Hepatocyte (in vitro differentiated cells): ENCODE measurements around the gene STAC2. TPM values are rescaled to one million over a fixed set of nuclear protein-coding genes. Genes with fewer than 3 reads are reported as not detected.

ENCODE experiments used
- DNase-seq: peaks from one replicate; pipeline ENCODE4 v3.0.0-alpha.2; 2016; ENCODE audit warnings: low spot score
- H2AFZ ChIP-seq: fragments of 200-600 bp; sonication (generic); 2 replicates; pipeline ENCODE4 v1.6.0; 2016; ENCODE audit warnings: antibody characterized with exemption, mild to moderate bottlenecking
- H3K27ac ChIP-seq: fragments of 200-600 bp; sonication (generic); 2 replicates; pipeline ENCODE4 v1.5.1; 2016; ENCODE audit warnings: mild to moderate bottlenecking
- H3K27me3 ChIP-seq: fragments of 200-600 bp; sonication (generic); 2 replicates; pipeline ENCODE4 v1.6.1; 2016
- H3K36me3 ChIP-seq: fragments of 200-600 bp; sonication (generic); replicated peaks from 2 replicates; pipeline ENCODE4 v1.5.1; 2016; ENCODE audit warnings: low read depth; ENCODE audit not compliant: insufficient read depth
- H3K4me1 ChIP-seq: fragments of 200-600 bp; sonication (generic); 2 replicates; pipeline ENCODE4 v1.5.1; 2016; ENCODE audit warnings: mild to moderate bottlenecking, moderate library complexity; ENCODE audit not compliant: insufficient read depth
- H3K4me2 ChIP-seq: fragments of 200-600 bp; sonication (generic); 2 replicates; pipeline ENCODE4 v1.6.0; 2016
- H3K4me3 ChIP-seq: fragments of 200-600 bp; sonication (generic); 2 replicates; pipeline ENCODE4 v1.5.1; 2016; ENCODE audit warnings: mild to moderate bottlenecking
- H3K79me2 ChIP-seq: fragments of 200-600 bp; sonication (generic); 2 replicates; pipeline ENCODE4 v1.6.0; 2017; ENCODE audit warnings: mild to moderate bottlenecking
- H3K9me2 ChIP-seq: fragments of 200-600 bp; sonication (generic); replicated peaks from 2 replicates; pipeline ENCODE4 v1.6.0; 2017; ENCODE audit warnings: mild to moderate bottlenecking; ENCODE audit not compliant: insufficient read depth
- H3K9me3 ChIP-seq: fragments of 200-600 bp; sonication (generic); 2 replicates; pipeline ENCODE4 v1.5.1; 2016; ENCODE audit warnings: low read depth, mild to moderate bottlenecking
- H4K20me1 ChIP-seq: fragments of 200-600 bp; sonication (generic); 2 replicates; pipeline ENCODE4 v1.6.0; 2016; ENCODE audit warnings: mild to moderate bottlenecking; ENCODE audit not compliant: insufficient read depth, poor library complexity, severe bottlenecking
- EZH2 ChIP-seq: fragments of 200-600 bp; sonication (generic); IDR thresholded peaks from 2 replicates; pipeline ENCODE4 v1.6.1; 2016; ENCODE audit warnings: antibody characterized with exemption, mild to moderate bottlenecking, borderline replicate concordance
- EZH2phosphoT487 ChIP-seq: fragments of 200-600 bp; sonication (generic); IDR thresholded peaks from one replicate; pipeline ENCODE4 v1.6.1; 2018; ENCODE audit warnings: antibody characterized with exemption, mild to moderate bottlenecking, low read depth, moderate library complexity; ENCODE audit not compliant: unreplicated experiment, severe bottlenecking
- WGBS: methylation state at CpG from one replicate; pipeline ENCODE4 v1.1.6; 2016; ENCODE audit warnings: low lambda C conversion rate; ENCODE audit errors: missing lambda C conversion rate; 5-methylcytosine and 5-hydroxymethylcytosine counted together
- polyA plus RNA-seq: library from polyadenylated mRNA; unstranded; fragments of >200 nt; fragmentation: Nextera tagmentation; extraction: Ambion mirVana; gene quantifications from 2 replicates; pipeline ENCODE4 v1.2.1, GENCODE V29; 2016
- total RNA-seq: library from RNA; depleted of rRNA; stranded (reverse); fragments of >200 nt; gene quantifications from 2 replicates; pipeline ENCODE4 v1.2.3, GENCODE V29; 2014
- TF ChIP-seq, protein P1 (sequence below): fragments of 200-600 bp; sonication (generic); IDR thresholded peaks from 2 replicates; pipeline ENCODE4 v1.5.1; 2016; ENCODE audit warnings: antibody characterized with exemption, mild to moderate bottlenecking; ENCODE audit not compliant: poor library complexity

The STAC2 gene
- total and polyA plus RNA-seq, 2 experiments from 2014 or later: 0.31 TPM; not detected in 1

GRCh38 chr17:39165841-39166349 is 59.9 kb downstream of the STAC2 start, which contains the start of gene ARL5C:
Gene ARL5C, minus strand, starts transcription at chr17:39166161. Its CDS starts 401 bp downstream, at chr17:39165760.
- H3K9me2 ChIP-seq: no peaks in the 10 kb centered on the region
- no peak for DNase-seq
- H3K4me3 ChIP-seq: no peak within 1 kb of the TSS
- 75% methylated on average over 17 of the region's 17 CpGs for WGBS
- H3K9me3 ChIP-seq: no peaks in the 10 kb centered on the region
- H3K27ac ChIP-seq: no peak within 1 kb of the TSS
- H3K27me3 ChIP-seq: peaks cover 13% of the 10 kb centered on the region
- H3K79me2 ChIP-seq: no peaks in the 10 kb centered on the region
- H2AFZ ChIP-seq: peak within 1 kb of the TSS; percentile 41
- no peaks in the 10 kb centered on the region for H3K36me3 ChIP-seq
- peak within 1 kb of the TSS; percentile 93 for H3K4me2 ChIP-seq
- no peaks in the 10 kb centered on the region for H3K4me1 ChIP-seq
- TF ChIP-seq, protein P1, sequence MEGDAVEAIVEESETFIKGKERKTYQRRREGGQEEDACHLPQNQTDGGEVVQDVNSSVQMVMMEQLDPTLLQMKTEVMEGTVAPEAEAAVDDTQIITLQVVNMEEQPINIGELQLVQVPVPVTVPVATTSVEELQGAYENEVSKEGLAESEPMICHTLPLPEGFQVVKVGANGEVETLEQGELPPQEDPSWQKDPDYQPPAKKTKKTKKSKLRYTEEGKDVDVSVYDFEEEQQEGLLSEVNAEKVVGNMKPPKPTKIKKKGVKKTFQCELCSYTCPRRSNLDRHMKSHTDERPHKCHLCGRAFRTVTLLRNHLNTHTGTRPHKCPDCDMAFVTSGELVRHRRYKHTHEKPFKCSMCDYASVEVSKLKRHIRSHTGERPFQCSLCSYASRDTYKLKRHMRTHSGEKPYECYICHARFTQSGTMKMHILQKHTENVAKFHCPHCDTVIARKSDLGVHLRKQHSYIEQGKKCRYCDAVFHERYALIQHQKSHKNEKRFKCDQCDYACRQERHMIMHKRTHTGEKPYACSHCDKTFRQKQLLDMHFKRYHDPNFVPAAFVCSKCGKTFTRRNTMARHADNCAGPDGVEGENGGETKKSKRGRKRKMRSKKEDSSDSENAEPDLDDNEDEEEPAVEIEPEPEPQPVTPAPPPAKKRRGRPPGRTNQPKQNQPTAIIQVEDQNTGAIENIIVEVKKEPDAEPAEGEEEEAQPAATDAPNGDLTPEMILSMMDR: no peak
- TF ChIP-seq EZH2: no peak
- no peaks in the 10 kb centered on the region for H4K20me1 ChIP-seq

DNA sequence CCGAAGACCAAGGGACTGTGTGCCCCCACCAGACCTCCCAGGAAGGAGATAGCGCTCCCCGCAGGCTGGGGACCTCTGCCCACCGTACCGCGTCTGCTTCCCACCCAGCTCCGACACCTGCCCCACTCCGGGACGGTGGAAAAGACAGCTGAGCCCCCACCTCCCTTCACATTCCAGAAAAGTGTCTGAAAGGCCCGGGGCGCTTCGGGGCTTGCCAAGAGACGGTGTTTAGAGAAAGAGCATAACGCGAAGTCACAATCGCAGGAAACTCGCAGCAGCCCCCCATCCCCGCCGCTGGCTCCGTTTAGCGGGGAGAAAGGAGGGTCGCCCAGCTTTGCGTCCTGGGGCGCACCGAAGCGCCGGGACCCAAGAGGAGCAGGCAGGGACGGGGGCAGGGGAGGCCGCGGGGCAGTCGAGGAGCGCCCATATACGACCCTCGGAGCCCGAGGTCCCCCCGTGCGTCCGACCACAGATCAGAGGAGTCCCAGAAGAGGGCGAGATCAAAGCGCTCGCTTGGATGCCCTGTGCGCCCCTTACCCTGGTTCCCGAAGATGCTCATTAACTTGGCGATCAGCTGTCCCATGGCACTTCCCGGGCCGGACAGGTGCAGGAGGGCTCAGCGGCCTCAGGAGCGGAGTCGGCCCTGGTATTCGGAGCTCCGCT is 60.4 kb downstream of the STAC2 start:
- TF ChIP-seq, protein P1: no peak
- peak; percentile 34 for TF ChIP-seq EZH2
- DNase-seq: no peak
- Histone ChIP-seq H3K4me3 (no peak overlapping the region), H3K4me1 (no peaks in the 10 kb centered on the region), H3K36me3 (no peaks in the 10 kb centered on the region), H3K9me2 (no peaks in the 10 kb centered on the region), H2AFZ (peak overlapping the region; percentile 41), H3K4me2 (peak overlapping the region; percentile 93), H3K9me3 (no peaks in the 10 kb centered on the region), H3K27me3 (peaks cover 13% of the 10 kb centered on the region), H3K27ac (no peak overlapping the region), H4K20me1 (no peaks in the 10 kb centered on the region), H3K79me2 (no peaks in the 10 kb centered on the region)
- WGBS: 20% methylated on average over 44 of the region's 51 CpGs

GRCh38 chr17:39164675-39165143 is 61.0 kb downstream of the STAC2 start:
- no peaks in the 10 kb centered on the region for H4K20me1 ChIP-seq
- no peaks in the 10 kb centered on the region for H3K9me2 ChIP-seq
- no peak overlapping the region for H3K4me3 ChIP-seq
- H3K9me3 ChIP-seq: no peaks in the 10 kb centered on the region
- TF ChIP-seq, protein P1: peak; percentile 68
- TF ChIP-seq EZH2: no peak
- TF ChIP-seq EZH2phosphoT487: no peak
- no peaks in the 10 kb centered on the region for H3K36me3 ChIP-seq
- no peaks in the 10 kb centered on the region for H3K4me1 ChIP-seq
- peak overlapping the region; percentile 93 for H3K4me2 ChIP-seq
- peak; percentile 81 for DNase-seq
- H3K79me2 ChIP-seq: no peaks in the 10 kb centered on the region
- H3K27ac ChIP-seq: no peak overlapping the region
- WGBS: 1% methylated on average over 15 of the region's 15 CpGs
- peaks cover 13% of the 10 kb centered on the region for H3K27me3 ChIP-seq
- peak overlapping the region; percentile 41 for H2AFZ ChIP-seq
